GM12801 (cell line): ENCODE data around the gene RAX.

Source experiments
- TF ChIP-seq, protein P1 (sequence below): IDR thresholded peaks from one replicate; pipeline ENCODE4 v1.5.1; 2011; ENCODE audit warnings: control low read depth; ENCODE audit not compliant: insufficient read length; ENCODE audit errors: extremely low read depth

Gene RAX

DNA sequence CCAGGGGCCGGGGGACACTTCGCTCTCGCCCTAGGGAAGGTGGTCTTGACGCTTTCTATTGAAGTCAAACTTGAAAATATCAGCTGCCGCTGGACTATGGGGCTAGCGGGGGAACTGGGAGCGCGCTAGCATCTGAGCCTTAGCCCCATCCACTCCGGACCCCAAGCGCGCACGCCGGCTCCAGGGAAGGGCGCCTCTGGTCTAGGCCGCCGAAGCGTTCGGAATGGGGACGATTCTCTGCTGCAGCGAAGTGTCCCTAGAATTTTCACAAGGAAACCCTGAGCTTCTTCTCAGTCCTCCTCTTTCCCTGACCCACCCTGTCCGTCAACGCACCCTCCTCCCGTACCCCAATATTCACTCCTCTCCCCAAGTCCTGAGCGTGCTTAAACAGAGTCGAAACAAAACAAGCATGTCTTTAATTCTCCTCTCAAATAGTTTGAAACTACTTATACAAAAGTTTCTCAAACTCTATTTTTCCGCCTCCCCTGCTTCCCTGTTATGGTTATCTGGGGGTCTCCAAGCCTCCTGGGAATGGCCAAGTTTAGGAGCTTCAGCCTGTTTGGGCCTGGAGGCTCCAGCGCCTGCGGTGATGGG lies 5.0 kb downstream of the RAX start:
- TF ChIP-seq, protein P1, sequence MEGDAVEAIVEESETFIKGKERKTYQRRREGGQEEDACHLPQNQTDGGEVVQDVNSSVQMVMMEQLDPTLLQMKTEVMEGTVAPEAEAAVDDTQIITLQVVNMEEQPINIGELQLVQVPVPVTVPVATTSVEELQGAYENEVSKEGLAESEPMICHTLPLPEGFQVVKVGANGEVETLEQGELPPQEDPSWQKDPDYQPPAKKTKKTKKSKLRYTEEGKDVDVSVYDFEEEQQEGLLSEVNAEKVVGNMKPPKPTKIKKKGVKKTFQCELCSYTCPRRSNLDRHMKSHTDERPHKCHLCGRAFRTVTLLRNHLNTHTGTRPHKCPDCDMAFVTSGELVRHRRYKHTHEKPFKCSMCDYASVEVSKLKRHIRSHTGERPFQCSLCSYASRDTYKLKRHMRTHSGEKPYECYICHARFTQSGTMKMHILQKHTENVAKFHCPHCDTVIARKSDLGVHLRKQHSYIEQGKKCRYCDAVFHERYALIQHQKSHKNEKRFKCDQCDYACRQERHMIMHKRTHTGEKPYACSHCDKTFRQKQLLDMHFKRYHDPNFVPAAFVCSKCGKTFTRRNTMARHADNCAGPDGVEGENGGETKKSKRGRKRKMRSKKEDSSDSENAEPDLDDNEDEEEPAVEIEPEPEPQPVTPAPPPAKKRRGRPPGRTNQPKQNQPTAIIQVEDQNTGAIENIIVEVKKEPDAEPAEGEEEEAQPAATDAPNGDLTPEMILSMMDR: no peak

DNA sequence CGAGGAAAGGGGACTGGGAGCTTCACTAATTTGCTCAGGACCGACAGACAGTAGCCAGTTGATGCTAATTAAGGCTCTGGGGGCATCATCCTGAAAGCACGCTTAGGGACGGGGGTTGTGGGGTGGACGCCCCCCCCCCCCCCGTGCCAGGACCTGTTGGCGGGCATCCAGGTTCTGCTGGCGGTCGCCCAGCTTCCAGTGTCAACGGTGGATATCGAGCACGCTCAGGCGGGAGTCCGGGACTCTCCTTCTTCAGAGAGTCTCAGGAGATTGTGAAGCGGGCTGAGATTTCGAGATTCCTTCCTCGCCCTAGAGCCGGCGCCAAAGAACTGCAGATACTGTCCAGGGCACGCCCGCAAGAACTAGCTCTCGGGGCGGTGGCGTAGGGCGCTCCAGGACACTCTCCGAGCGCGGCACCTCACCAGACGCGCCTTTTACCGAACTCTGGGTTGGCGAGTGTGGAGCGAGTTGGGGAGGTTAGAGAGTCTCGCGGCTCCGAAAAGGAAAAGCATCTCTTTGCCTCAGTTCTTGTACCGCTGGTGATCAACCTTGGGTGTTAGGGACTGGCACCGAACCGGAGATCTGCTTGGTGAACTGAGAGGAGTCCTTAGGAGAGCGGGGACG lies 5.6 kb downstream of the RAX start:
- TF ChIP-seq, protein P1: no peak

DNA sequence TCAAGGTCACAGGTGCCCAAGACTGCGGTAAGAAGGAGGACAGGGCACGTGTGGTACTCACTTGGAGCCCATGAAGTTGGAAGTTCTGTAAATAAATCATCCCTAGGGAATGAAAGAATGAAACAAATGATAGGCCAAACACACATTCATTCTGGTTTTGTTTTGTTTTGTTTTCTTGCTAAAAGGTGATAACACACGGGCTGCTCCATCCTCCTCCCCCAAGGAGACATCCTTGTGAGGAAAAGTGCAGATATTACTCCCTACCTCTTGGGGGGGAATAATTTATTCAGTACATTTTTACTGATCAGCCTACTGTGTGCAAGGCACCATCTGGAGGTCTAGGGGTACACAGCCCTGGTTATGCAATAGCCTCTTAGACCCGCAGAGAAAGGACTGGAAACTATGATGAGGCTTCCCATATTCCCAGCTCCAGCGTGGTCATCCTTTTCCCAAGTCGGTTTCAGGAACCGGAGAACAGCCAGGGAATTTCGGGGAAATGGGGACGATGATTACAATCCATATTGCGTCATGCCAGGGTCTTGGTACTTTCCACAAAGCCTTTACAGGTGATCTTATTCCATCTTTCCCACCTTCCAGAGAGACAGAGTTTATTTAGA lies 6.3 kb downstream of the RAX start:
- TF ChIP-seq, protein P1: no peak

DNA sequence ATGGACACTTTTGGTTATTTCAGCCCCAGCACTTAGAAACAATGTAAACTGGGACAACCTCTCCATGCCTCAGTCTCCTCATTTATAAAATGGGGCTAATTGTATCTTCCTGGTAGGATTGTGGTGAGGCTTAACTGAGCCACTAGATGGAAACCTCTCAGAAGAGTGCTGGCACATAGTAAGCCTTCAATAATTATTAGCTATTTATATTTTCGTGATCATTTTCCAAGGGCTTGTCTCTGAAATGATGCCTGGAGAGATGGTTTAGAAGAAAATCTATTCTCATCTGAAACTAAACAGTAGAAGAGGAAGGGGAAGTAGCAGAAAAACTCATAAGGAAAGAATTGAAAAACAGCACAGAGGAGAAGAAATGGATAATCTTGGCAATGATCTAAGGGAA lies 6.8 kb downstream of the RAX start:
- TF ChIP-seq, protein P1: no peak

DNA sequence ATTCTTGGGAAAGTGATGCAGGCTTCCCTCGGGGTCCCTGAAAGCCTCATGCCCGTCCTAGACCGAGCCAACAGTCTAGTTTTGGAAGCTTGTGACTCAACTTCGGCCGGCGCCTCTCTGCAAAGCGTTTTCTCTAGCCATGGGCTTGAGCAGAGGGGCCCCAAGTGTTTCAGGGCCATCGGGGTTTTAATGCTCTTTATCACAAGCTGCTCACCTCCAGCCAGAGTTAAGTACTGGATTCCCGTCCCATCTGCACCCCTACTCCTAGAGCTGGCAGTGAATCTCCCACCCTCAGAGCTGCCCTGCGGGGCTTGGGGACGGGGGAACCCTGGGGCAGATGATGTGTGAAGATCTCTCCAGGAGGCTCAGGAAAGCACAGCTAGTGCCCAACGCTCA lies 7.3 kb downstream of the RAX start:
- TF ChIP-seq, protein P1: no peak

DNA sequence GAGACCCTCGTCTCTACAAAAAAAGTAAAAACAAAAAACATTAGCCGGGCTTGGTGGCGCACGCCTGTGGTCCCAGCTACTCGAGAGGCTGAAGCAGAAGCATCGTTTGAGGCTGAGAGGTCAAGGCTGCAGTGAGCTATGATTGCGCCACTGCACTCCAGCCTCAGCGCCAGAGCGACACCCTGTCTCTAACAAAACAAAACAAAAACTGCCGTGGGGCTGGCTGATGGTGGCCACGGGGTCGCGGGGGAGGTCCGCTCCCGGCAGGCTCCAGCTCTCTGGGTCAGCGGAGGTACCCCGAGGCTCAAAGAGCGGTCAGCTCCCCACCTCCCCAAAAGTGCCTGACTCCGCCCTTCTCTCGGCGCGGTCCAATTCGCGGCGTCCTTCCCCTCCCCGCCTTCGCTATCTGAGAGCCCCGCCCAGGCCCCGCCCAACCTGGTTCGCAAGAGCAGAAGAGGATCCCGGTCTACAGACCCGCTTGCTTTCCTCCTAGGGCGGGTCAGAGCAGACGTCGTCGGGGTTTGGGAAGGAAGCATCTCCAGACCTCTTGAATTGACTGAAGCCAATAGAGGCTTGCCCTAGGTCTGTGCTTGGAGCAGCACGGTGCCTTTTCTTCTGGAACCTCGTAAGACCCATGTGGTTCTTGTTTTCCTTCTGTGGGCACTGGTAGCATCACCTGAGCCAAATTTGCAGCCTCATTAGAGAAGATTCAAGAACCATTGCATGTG lies 7.8 kb downstream of the RAX start:
- TF ChIP-seq, protein P1: no peak

DNA sequence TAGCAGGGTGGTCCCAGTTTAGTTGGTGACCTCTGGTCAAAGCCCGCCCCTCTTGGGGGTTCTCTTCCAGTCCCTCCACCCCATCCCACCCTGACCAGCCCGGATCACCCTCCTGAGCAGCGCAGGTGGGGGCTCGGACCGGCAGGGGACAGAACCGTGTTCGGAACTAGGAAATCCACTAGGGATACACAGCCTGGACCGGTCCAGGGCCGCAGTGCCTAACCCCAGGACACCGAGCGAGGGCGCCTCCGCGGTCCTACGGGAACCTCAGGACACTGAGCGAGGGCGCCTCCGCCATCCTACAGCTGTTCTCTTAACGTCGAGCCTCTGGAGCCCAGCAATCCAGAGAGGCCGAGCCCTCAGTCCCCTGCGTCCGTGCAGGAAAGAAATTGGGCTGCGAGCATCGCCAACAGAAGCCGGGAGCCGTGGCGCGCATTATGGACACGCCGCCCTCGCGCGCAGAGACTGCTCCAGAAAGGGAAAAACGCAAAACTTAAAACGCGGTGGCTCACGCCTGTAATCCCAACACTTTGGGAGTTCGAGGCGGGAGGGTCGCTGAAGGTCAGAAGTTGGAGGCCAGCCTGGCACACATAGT lies 8.5 kb downstream of the RAX start:
- TF ChIP-seq, protein P1: no peak
